Measurements from ENCODE around the gene GIT1.

Gene GIT1

DNA sequence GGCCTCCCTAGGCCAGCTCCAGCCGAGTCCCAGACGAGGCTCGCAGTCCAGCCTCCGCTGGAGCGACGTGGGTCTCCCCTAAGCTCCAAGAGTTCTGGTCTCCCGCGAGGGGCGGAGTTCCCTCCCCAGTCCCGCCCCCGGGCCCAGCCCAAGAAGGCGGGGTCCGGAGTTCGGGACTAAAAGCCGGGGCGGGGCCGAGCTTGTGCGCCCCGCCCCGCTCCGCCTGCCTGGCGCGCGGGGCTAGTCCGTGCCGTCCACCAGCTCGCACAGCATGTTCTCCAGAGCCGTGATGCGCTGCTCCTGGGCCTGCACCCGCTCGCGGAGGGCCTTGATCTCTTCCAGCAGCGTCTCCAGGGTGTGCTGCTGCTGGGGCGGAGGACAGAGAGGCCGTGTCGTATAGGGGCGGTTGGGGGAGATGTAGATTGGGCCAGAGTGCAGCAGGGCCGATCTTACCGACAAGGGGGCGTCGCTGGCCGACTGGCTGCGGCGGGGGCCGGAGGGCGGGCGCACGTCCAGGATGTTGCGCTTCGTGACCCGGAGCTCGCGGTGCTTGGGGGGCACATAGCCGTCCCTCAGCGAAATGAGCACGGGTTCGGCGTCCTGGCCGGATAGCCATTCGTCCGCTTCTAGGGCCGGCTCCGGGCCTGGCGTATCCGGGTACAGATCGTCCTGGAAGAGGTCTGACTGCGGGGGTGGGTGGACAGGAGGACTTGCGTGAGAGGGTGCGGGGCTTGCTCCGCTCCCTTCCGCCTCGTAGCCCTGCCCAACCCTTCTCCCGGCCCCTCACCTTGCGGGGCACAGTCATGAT, 26.2 kb upstream of the GIT1 start:
- peak; percentile 84 for DNase-seq

DNA sequence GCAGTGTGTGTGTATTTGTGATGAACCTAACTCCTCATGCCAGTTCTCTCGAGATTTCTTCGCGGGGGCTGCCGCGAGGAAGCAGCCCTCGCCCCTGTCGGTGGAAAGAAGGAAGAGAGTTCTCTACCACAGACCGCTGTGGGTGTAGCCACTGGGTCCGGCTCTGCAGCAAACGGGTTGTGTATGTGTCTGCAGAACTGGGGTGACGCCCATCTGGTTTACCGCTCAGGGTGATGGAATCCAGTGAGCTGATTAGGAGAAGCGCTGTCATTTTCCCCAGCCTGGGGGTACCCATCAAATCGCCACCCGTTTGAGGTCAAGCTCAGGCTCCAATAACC, 25.6 kb upstream of the GIT1 start:
- peak in 1 of 2 experiments; percentile 55 for DNase-seq

- no peak for DNase-seq
Measured at GRCh38 chr17:29614349-29615047, 25.1 kb upstream of the GIT1 start.

DNA sequence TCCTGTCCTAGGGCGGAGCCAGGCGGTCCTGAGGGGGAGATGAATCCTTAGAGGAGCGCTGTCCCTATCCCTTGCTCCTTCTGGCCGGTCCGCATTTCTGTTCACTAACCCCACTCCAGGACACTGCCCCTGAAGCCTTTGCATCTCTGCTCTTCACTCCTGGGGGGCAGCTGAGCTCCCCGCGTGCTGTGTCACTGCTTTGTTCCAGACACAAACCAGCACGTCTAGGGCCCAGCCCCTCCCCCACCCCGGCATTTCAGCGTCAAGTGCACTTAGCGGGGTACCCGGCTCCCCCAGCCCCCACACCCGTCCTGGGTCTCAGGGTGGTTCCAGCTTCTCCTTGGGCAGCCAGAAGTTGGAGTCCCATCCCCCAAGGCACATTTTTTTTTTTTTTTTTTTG, 24.4 kb upstream of the GIT1 start:
- DNase-seq, result no peak

- peak; percentile 87 to 95 for DNase-seq
Measured at GRCh38 chr17:29613352-29613837, 23.9 kb upstream of the GIT1 start.

- no peak for DNase-seq
Measured at GRCh38 chr17:29612404-29613280, 23.2 kb upstream of the GIT1 start.

GRCh38 chr17:29612094-29612403, 22.6 kb upstream of the GIT1 start:
- DNase-seq, result no peak

- no peak for DNase-seq
Measured at GRCh38 chr17:29611351-29612093, 22.1 kb upstream of the GIT1 start.

DNA sequence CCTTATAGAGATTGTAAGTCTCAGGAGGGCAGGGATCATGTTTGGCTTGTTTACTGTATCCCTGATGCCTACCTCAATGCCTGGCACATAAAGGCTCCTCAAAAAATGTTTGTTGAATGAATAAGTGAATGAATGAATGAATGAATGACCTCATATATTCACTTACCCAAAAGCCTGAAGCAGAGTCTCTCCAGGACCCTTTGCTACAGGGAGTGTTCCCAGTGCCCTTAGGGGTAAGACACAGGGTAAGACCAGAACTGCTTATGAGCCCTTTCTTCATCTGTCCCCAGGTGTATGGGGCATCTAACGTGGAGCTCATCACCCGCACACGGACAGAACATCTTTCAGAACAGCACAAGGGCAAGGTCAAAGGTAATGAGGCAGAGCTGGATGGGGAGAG, 20.9 kb upstream of the GIT1 start:
- DNase-seq, result no peak

DNA sequence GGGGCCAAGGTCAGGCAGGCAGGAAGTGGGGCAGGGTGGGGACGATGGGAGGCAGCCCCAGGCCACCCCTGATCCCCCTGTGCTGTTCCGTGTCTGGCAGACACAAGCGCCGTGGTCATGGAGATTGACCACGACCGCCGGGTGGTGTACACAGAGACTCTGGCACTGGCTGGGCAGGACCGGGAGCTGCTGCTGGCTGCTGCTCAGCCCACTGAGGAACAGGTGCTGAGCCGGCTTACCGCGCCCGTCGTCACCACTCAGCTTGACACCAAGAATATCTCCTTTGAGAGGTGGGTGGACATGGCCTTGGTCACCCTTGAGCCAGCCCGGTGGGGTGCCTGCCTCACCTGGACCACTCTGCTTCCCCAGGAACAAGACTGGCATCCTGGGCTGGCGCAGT, 19.5 kb upstream of the GIT1 start:
- no peak for DNase-seq

GRCh38 chr17:29607557-29608195, 18.2 kb upstream of the GIT1 start:
- DNase-seq, result no peak

- no peak for DNase-seq
Measured at GRCh38 chr17:29603109-29603674, 13.7 kb upstream of the GIT1 start.

DNA sequence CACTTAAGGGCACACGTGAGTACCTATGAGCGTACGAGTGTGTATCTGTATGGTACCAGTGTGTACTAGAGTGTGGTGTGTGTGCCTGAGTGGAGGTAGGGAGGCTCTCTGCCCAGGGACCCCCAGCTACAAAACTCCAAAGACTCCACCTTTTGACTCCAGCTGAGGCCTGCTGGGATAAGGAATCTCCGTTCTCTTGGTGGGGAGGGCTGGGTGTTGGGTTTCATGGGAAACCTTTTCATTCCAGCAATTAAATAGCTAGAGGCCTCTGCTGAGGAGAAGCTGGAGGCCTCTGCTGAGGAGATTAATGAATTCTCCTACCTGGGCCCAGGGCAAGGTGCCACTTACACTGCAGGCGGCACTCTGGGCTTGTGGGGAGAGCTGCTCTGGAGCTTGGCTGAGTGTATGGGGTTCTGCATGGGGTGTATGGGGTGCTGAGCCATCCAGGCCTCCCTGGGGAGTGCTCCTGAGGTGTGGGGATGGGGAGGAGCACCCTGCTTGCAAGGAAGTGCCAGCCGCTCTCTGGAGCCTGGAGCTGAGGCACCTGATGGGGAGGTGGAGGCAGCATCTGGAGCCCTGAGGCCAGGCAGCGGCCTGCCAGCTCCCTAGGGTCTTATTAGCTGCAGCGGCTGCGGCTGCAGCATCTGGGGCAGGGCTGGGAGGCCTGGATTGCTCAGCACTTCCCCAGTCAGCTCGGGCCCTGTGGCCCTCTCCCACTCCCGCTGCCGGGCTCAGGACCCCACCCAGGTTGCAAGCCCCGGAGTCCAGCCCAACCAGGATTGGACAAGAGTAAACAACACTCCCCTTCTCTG, 8.1 kb upstream of the GIT1 start:
- DNase-seq, result no peak

GRCh38 chr17:29596811-29597210, 7.4 kb upstream of the GIT1 start:
- DNase-seq, result no peak

- DNase-seq, result no peak
Measured at GRCh38 chr17:29595943-29596774, 6.7 kb upstream of the GIT1 start.

- no peak for DNase-seq
Measured at GRCh38 chr17:29595107-29595942, 5.9 kb upstream of the GIT1 start.

DNA sequence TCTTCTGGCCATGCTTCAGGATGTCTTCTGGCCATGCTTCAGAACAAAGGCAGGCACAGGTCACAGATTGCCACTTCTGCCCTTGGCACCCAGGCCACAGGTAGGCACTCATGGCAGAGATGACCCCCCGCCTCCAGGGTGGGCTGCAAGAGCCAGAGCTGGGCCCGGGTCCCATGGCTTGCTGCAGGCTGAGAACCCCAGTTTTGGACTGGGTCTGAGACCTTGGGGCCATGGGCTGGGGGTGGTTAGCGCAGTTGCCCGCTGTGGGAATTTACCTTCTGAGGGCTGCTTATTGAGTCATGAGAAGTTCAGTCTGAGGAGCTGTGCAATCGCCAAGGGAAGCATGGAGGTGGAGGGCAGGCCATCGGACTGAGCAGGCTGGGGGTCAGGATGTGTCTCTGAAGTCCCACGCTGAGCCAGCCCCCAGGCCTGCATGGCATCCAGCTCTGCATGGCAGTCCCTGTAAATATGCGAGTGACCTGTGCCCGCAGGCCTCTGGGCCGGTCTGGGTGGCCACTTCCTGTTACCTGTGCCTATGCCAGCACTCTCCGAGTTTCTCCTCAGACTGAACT, 5.2 kb upstream of the GIT1 start:
- DNase-seq, result no peak

DNA sequence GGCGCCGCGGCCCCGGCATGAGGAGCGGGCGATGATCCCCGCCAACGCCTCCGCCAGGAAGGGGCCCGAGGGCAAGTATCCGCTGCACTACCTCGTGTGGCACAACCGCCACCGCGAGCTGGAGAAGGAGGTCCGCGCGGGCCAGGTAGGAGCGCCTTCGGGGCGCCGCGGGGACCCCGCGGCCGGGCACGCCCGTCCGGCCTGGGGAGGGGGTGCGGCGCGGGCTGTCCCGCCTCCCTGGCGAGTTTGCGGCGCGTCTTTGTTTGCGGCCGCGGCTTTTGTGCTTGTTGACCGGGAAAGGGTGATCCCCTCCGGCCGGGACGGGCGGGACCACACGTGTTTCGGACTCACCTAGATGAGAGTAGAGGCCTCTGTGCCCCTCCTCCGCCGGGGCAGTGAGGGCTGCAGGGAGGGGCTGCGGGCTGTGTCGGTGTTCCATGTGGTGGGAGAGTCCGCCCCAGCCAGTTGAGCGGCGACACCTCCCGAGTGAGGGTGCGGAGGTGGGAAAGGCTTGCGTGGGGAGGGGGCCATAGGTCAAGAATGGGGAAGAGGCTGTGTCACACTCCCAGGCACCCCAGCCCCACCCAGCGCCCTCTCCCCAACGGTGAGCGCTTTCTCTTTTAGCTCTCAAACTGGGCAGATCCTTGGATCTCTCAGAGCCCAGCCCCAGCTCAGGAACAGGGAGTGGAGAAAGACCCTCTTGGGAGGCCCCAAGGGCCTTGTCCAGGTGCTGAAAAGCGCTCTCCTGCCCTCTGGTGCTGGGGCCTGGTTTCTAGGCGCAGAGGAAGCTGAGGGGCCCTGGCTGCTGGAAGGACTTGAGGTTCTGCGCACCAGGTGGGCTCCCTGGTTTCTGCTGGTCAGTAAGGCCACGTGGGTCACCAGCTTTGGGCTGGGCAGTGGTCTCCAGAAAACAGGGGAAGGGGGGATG, 4.4 kb upstream of the GIT1 start:
- DNase-seq, result peak in 1 of 2 experiments; percentile 31
